Measurements from ENCODE around the gene GRIK2.

- TF ChIP-seq EP300 (IDR thresholded peaks at IDR 0.05) (no peak), CTCF (IDR thresholded peaks at IDR 0.05) (no peak), POLR2A (IDR thresholded peaks at IDR 0.05) (no peak), POLR2AphosphoS5 (IDR thresholded peaks at IDR 0.05) (no peak)
Measured at GRCh38 chr6:101429270-101429669, 35.8 kb downstream of the GRIK2 start.

Measured in suprapubic skin (tissue), 4 donors.